ENCODE measurements around the gene ANKRD13B.

Gene ANKRD13B

GRCh38 chr17:29577385-29578211, 15.3 kb upstream of the ANKRD13B start:
- DNase-seq, result no peak
- in situ Hi-C loops (cut with MboI; ENCODE audit: low pct_unique_long_range_greater_than_20kb, low sequenced_read_pairs), result no loop called here

- in situ Hi-C loops (cut with MboI; ENCODE audit: low pct_unique_long_range_greater_than_20kb, low sequenced_read_pairs), result no loop called here
- no peak for DNase-seq
Observed at GRCh38 chr17:29578626-29579485, 14.1 kb upstream of the ANKRD13B start.

GRCh38 chr17:29579866-29580771, 12.8 kb upstream of the ANKRD13B start:
- peak; percentile 92 for DNase-seq
- in situ Hi-C loops (cut with MboI; ENCODE audit: low pct_unique_long_range_greater_than_20kb, low sequenced_read_pairs), result no loop called here

GRCh38 chr17:29581583-29582253, 11.2 kb upstream of the ANKRD13B start:
- no peak for DNase-seq
- in situ Hi-C loops (cut with MboI; ENCODE audit: low pct_unique_long_range_greater_than_20kb, low sequenced_read_pairs), result no loop called here

GRCh38 chr17:29582254-29582765, 10.6 kb upstream of the ANKRD13B start:
- DNase-seq, result no peak
- in situ Hi-C loops (cut with MboI; ENCODE audit: low pct_unique_long_range_greater_than_20kb, low sequenced_read_pairs), result no loop called here

GRCh38 chr17:29582772-29583171, 10.2 kb upstream of the ANKRD13B start:
- in situ Hi-C loops (cut with MboI; ENCODE audit: low pct_unique_long_range_greater_than_20kb, low sequenced_read_pairs), result no loop called here
- DNase-seq, result no peak

- no peak for DNase-seq
- in situ Hi-C loops (cut with MboI; ENCODE audit: low pct_unique_long_range_greater_than_20kb, low sequenced_read_pairs), result no loop called here
Observed at GRCh38 chr17:29583324-29584248, 9.3 kb upstream of the ANKRD13B start.

- peak; percentile 71 for DNase-seq
- in situ Hi-C loops (cut with MboI; ENCODE audit: low pct_unique_long_range_greater_than_20kb, low sequenced_read_pairs), result no loop called here
Observed at GRCh38 chr17:29584452-29585079, 8.4 kb upstream of the ANKRD13B start.

GRCh38 chr17:29585080-29585751, 7.7 kb upstream of the ANKRD13B start:
- DNase-seq, result peak; percentile 58
- in situ Hi-C loops (cut with MboI; ENCODE audit: low pct_unique_long_range_greater_than_20kb, low sequenced_read_pairs), result no loop called here

- in situ Hi-C loops (cut with MboI; ENCODE audit: low pct_unique_long_range_greater_than_20kb, low sequenced_read_pairs), result no loop called here
- DNase-seq, result peak; percentile 61
Observed at GRCh38 chr17:29586676-29587469, 6.1 kb upstream of the ANKRD13B start.

- in situ Hi-C loops (cut with MboI; ENCODE audit: low pct_unique_long_range_greater_than_20kb, low sequenced_read_pairs), result no loop called here
- DNase-seq, result no peak
Observed at GRCh38 chr17:29587591-29587990, 5.3 kb upstream of the ANKRD13B start.

- DNase-seq, result peak; percentile 27
- in situ Hi-C loops (cut with MboI; ENCODE audit: low pct_unique_long_range_greater_than_20kb, low sequenced_read_pairs), result no loop called here
Observed at GRCh38 chr17:29588017-29588561, 4.8 kb upstream of the ANKRD13B start.

- in situ Hi-C loops (cut with MboI; ENCODE audit: low pct_unique_long_range_greater_than_20kb, low sequenced_read_pairs), result no loop called here
- DNase-seq, result peak; percentile 37
Observed at GRCh38 chr17:29588562-29589411, 4.1 kb upstream of the ANKRD13B start.

GRCh38 chr17:29589524-29590410, 3.2 kb upstream of the ANKRD13B start, which contains the start of gene GIT1:
TSS of gene GIT1 (minus strand) at chr17:29589648. CDS start at chr17:29589378, 270 bp downstream.
- in situ Hi-C loops (cut with MboI; ENCODE audit: low pct_unique_long_range_greater_than_20kb, low sequenced_read_pairs), result no loop called here
- peak; percentile 85 for DNase-seq
